Measurements from ENCODE around the gene ZPLD1.
A peak's percentile ranks its signal among the peaks of the same experiment; 100 is the strongest.

Gene ZPLD1

GRCh38 chr3:102398666-102399065, 36.1 kb upstream of the ZPLD1 start:
- DNase-seq (ENCODE audit: low read depth, low spot score), result no peak
- no peak for TF ChIP-seq CTCF (IDR thresholded peaks at IDR 0.05; ENCODE audit: low read depth, low read length)
- in situ Hi-C loops (cut with HindIII; ENCODE audit: low sequenced_read_pairs), result no loop called here
- no peak overlapping the region for H3K4me3 ChIP-seq (ENCODE audit: low read depth, low read length)

- no peak for TF ChIP-seq CTCF (IDR thresholded peaks at IDR 0.05; ENCODE audit: low read depth, low read length)
- in situ Hi-C loops (cut with HindIII; ENCODE audit: low sequenced_read_pairs), result no loop called here
- no peak overlapping the region for H3K4me3 ChIP-seq (ENCODE audit: low read depth, low read length)
- DNase-seq (ENCODE audit: low read depth, low spot score), result peak; percentile 67
These were observed 34.7 kb upstream of the ZPLD1 start for GRCh38 chr3:102400142-102400541.

GRCh38 chr3:102400766-102401165, 34.0 kb upstream of the ZPLD1 start:
- no peak for TF ChIP-seq CTCF (IDR thresholded peaks at IDR 0.05; ENCODE audit: low read depth, low read length)
- H3K4me3 ChIP-seq (ENCODE audit: low read depth, low read length), result no peak overlapping the region
- in situ Hi-C loops (cut with HindIII; ENCODE audit: low sequenced_read_pairs), result no loop called here
- peak; percentile 91 for DNase-seq (ENCODE audit: low read depth, low spot score)

GRCh38 chr3:102410616-102411015, 24.2 kb upstream of the ZPLD1 start:
- no peak for TF ChIP-seq CTCF (IDR thresholded peaks at IDR 0.05; ENCODE audit: low read depth, low read length)
- in situ Hi-C loops (cut with HindIII; ENCODE audit: low sequenced_read_pairs), result no loop called here
- no peak overlapping the region for H3K4me3 ChIP-seq (ENCODE audit: low read depth, low read length)
- peak; percentile 63 for DNase-seq (ENCODE audit: low read depth, low spot score)

DNA sequence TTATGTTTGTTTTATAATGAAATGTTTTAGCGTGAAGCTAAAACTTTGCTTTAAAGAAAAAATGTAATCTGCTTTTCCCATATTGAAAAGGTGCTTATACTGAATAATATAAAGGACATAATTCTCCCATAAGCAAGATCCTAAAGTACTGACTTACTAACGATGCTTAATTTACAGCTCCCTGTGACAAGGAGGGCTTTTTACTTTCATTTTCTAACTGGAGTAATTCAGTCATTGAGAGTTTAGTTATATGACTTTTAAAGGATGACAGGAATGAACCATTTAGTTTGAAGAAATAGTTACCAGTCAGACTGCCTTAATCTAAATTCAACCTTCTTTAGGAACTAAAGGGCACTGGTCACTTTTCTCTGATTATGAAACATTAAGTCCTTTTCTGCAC, 19.3 kb upstream of the ZPLD1 start:
- TF ChIP-seq CTCF (IDR thresholded peaks at IDR 0.05; ENCODE audit: low read depth, low read length), result no peak
- H3K4me3 ChIP-seq (ENCODE audit: low read depth, low read length), result no peak overlapping the region
- DNase-seq (ENCODE audit: low read depth, low spot score), result peak; percentile 21
- in situ Hi-C loops (cut with HindIII; ENCODE audit: low sequenced_read_pairs), result no loop called here

DNA sequence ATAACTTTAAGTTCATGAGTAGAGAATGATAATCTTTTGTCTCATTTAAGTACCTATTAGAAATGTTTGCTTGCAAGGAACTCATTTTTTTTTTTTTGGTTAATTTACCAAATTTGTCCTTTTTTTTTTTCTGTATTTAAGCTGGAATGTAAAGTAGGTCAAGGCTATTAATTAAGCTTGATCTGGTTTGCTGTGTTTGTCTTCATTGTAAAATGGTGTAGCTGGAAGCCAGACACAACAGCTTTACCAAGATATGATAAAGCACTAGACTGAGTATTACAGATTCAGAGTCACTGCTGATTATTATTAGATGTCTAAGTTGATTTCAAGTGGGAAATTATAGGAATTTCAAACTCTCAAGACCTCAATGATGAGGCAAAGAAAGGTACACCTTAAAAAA, 15.0 kb upstream of the ZPLD1 start:
- no peak for DNase-seq (ENCODE audit: low read depth, low spot score)
- in situ Hi-C loops (cut with HindIII; ENCODE audit: low sequenced_read_pairs), result no loop called here
- no peak for TF ChIP-seq CTCF (IDR thresholded peaks at IDR 0.05; ENCODE audit: low read depth, low read length)
- H3K4me3 ChIP-seq (ENCODE audit: low read depth, low read length), result no peak overlapping the region

DNA sequence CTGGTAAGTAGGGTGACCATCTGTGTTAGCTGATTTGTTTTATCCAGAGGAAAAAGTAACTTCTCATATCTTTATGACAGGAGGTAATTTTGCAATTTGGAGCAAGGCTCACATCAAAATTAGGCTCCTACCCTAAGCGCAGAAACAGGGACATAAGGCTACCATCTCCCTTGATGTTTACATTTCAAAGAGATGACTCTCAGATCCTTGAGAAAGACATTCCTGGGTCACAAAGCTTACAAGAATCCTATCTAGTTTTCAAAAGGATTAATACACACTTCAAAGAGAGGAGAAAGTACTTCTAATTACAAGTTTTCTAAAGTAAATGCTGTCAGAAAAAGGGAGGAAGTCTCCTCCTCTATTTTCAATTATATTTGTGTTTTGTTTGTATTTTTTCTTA, 7.0 kb downstream of the ZPLD1 start:
- no peak for TF ChIP-seq CTCF (IDR thresholded peaks at IDR 0.05; ENCODE audit: low read depth, low read length)
- H3K4me3 ChIP-seq (ENCODE audit: low read depth, low read length), result no peak overlapping the region
- no peak for DNase-seq (ENCODE audit: low read depth, low spot score)
- in situ Hi-C loops (cut with HindIII; ENCODE audit: low sequenced_read_pairs), result no loop called here

Data from astrocyte of the spinal cord (primary cell).